SK-N-SH (cell line): ENCODE data around the gene ZNF90. TPM values are rescaled to one million over a fixed set of nuclear protein-coding genes. Genes with fewer than 3 reads are reported as not detected.
"Not testable (repeated sequence)": the region's sequence is repeated elsewhere in the genome, so short reads cannot be mapped to it uniquely, and the experiment has no call there.

Experiments
- CTCF ChIA-PET: fragments of 300-600, 350-600 bp; formaldehyde crosslinking; extraction: SDS; loops from one replicate; lab custom pipeline; 2021; lab: Yijun Ruan, JAX
- POLR2A ChIA-PET: fragments of 350-600 bp; sonication (Branson Sonifier 250); formaldehyde crosslinking; extraction: SDS; loops from one replicate; lab custom pipeline; 2020; ENCODE audit warnings: antibody characterized with exemption, inconsistent platforms; lab: Yijun Ruan, JAX
- DNase-seq: peaks from one replicate; pipeline ENCODE4 v3.0.0; 2012
- H2AFZ ChIP-seq: fragments of 200-600 bp; sonication (generic); 2 replicates; pipeline ENCODE4 v1.8.1; 2016; ENCODE audit warnings: antibody characterized with exemption, mild to moderate bottlenecking, low read depth
- H3F3A ChIP-seq: fragments of 200-600 bp; sonication (generic); replicated peaks from 2 replicates; pipeline ENCODE3; 2016; ENCODE audit warnings: antibody characterized with exemption, mild to moderate bottlenecking; ENCODE audit not compliant: insufficient read depth
- H3K27ac ChIP-seq, 2 experiments: fragments of 200-500 bp in 1 of 2; fragments of 200-600 bp in 1 of 2; sonication (Bioruptor generic) in 1 of 2; sonication (generic), shearing (Covaris generic) in 1 of 2; 2 replicates each; pipeline versions ENCODE4 v1.5.1 to v1.6.1; 2014 to 2016; ENCODE audit warnings: low read depth in 2 of 2, inconsistent platforms in 1 of 2, low read length in 1 of 2, mild to moderate bottlenecking in 1 of 2, mixed read lengths in 1 of 2
- H3K27me3 ChIP-seq: fragments of 200-600 bp; sonication (generic), shearing (Covaris generic); 2 replicates; pipeline ENCODE4 v1.6.1; 2016; ENCODE audit warnings: mixed run types; ENCODE audit not compliant: insufficient read depth
- H3K36me3 ChIP-seq, 2 experiments: fragments of 200-500 bp in 1 of 2; fragments of 200-600 bp in 1 of 2; sonication (Bioruptor generic) in 1 of 2; sonication (generic) in 1 of 2; replicated peaks in 1 of 2; 2 replicates each; pipeline versions ENCODE3 to v1.5.1; 2014 to 2016; ENCODE audit warnings: low read length in 1 of 2, mild to moderate bottlenecking in 1 of 2; ENCODE audit not compliant: insufficient read depth in 2 of 2, control insufficient read depth in 1 of 2
- H3K4me1 ChIP-seq, 2 experiments: fragments of 200-500 bp in 1 of 2; fragments of 200-600 bp in 1 of 2; sonication (Bioruptor generic) in 1 of 2; sonication (generic), shearing (Covaris generic) in 1 of 2; 2 replicates each; pipeline versions ENCODE4 v1.5.1 to v1.6.1; 2014 to 2016; ENCODE audit warnings: low read depth in 1 of 2, low read length in 1 of 2, mixed run types in 1 of 2; ENCODE audit not compliant: insufficient read depth in 2 of 2, control insufficient read depth in 1 of 2
- H3K4me2 ChIP-seq: fragments of 200-600 bp; sonication (generic), shearing (Covaris generic); 2 replicates; pipeline ENCODE4 v1.6.1; 2017; ENCODE audit warnings: mixed run types
- H3K4me3 ChIP-seq, 2 experiments: fragments of 200-500 bp in 1 of 2; fragments of 200-600 bp in 1 of 2; sonication (Bioruptor generic) in 1 of 2; sonication (generic), shearing (Covaris generic) in 1 of 2; 2 replicates each; pipeline versions ENCODE4 v1.5.1 to v1.8.1; 2014 to 2016; ENCODE audit warnings: low read depth in 2 of 2, inconsistent platforms in 1 of 2, low read length in 1 of 2, mild to moderate bottlenecking in 1 of 2, mixed read lengths in 1 of 2, moderate library complexity in 1 of 2
- H3K79me2 ChIP-seq: fragments of 200-600 bp; sonication (generic); 2 replicates; pipeline ENCODE4 v1.8.1; 2017; ENCODE audit warnings: mild to moderate bottlenecking; ENCODE audit not compliant: insufficient read depth
- H3K9ac ChIP-seq: fragments of 200-600 bp; sonication (generic); 2 replicates; pipeline ENCODE4 v1.6.1; 2017; ENCODE audit warnings: mixed run types
- H3K9me2 ChIP-seq: fragments of 200-600 bp; sonication (generic); 2 replicates; pipeline ENCODE4 v1.6.1; 2017; ENCODE audit warnings: mixed run types
- H3K9me3 ChIP-seq: fragments of 200-600 bp; sonication (generic); 2 replicates; pipeline ENCODE4 v1.6.1; 2017; ENCODE audit warnings: mixed run types, mild to moderate bottlenecking, moderate library complexity
- H4K20me1 ChIP-seq: fragments of 200-600 bp; sonication (generic); 2 replicates; pipeline ENCODE4 v1.6.1; 2017; ENCODE audit warnings: mild to moderate bottlenecking, mixed run types; ENCODE audit not compliant: insufficient read depth
- FOSL2 ChIP-seq: IDR thresholded peaks from 2 replicates; pipeline ENCODE4 v1.4.0; 2012; ENCODE audit warnings: low read depth, mild to moderate bottlenecking, moderate library complexity, borderline replicate concordance
- FOXJ3 ChIP-seq: sonication (generic); formaldehyde crosslinking; IDR thresholded peaks from 2 replicates; pipeline ENCODE4 v1.5.1; 2020; ENCODE audit warnings: mild to moderate bottlenecking, missing genetic modification reagents
- GABPA ChIP-seq: IDR thresholded peaks from 2 replicates; pipeline ENCODE4 v1.4.0; 2012; ENCODE audit warnings: low read depth, mild to moderate bottlenecking
- NFIC ChIP-seq: IDR thresholded peaks from 2 replicates; pipeline ENCODE4 v1.4.0; 2012; ENCODE audit warnings: borderline replicate concordance
- POLR2AphosphoS5 ChIP-seq: IDR thresholded peaks from 2 replicates; pipeline ENCODE4 v1.6.1; 2012; ENCODE audit warnings: low read depth, low read length
- RCOR1 ChIP-seq: fragments of 150-350 bp; IDR thresholded peaks from 2 replicates; pipeline ENCODE4 v1.6.1; 2017; ENCODE audit warnings: antibody characterized with exemption, low read length
- RXRA ChIP-seq: IDR thresholded peaks from 2 replicates; pipeline ENCODE4 v1.4.0; 2012; ENCODE audit warnings: low read depth, mild to moderate bottlenecking, borderline replicate concordance
- TAF1 ChIP-seq: IDR thresholded peaks from 2 replicates; pipeline ENCODE4 v1.6.1; 2012; ENCODE audit warnings: low read depth, mild to moderate bottlenecking, low read length, moderate library complexity, borderline replicate concordance
- WGBS: methylation state at CpG from one replicate; pipeline ENCODE4 v1.1.6; 2017; ENCODE audit warnings: low lambda C conversion rate; 5-methylcytosine and 5-hydroxymethylcytosine counted together
- polyA plus RNA-seq, 3 experiments: library from polyadenylated mRNA; depleted of rRNA; stranded (reverse); fragments of >200 nt; gene quantifications; 2 replicates each; pipeline ENCODE4 v1.2.3, GENCODE V29; 2012
- TF ChIP-seq, protein P1 (sequence below): fragments of 200-600 bp; sonication (generic); IDR thresholded peaks from 2 replicates; pipeline ENCODE4 v1.6.1; 2017; ENCODE audit warnings: antibody characterized with exemption, mild to moderate bottlenecking, moderate library complexity
- TF ChIP-seq, protein P2 (sequence below): IDR thresholded peaks from 2 replicates; pipeline ENCODE4 v1.6.1; 2012; ENCODE audit warnings: mild to moderate bottlenecking, low read depth, low read length, moderate library complexity
- TF ChIP-seq, protein P3 (sequence below): fragments of 150-350 bp; IDR thresholded peaks from 2 replicates; pipeline ENCODE4 v1.6.1; 2016; ENCODE audit warnings: mild to moderate bottlenecking, low read depth, low read length
- TF ChIP-seq, protein P4 (sequence below): IDR thresholded peaks from 2 replicates; pipeline ENCODE4 v1.4.0; 2012; ENCODE audit warnings: low read depth, borderline replicate concordance

Gene ZNF90
- polyA plus RNA-seq, 1 of the 3 experiments (the other 2 are of a cell fraction), result 1.4 TPM

DNA sequence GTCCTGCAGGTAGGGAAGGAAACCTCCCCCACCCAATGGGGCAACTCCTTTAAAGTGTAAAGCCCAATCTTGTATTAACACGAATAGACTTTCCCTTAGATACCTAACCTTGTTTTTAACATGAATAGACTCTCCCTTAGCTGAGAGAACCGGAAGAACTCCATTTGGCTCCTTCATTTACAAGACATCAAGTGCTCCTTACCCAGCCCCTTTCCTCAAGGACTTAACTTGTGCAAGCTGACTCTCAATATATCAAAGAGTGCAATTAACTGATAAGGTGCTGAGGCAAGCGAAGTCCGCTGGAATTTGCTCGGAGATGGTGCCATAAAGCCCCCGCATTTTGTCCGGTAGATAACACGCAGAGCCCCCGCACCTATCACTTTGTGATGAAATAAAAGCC lies 9.9 kb upstream of the ZNF90 start:
- H3K27ac ChIP-seq, result no peak overlapping the region

DNA sequence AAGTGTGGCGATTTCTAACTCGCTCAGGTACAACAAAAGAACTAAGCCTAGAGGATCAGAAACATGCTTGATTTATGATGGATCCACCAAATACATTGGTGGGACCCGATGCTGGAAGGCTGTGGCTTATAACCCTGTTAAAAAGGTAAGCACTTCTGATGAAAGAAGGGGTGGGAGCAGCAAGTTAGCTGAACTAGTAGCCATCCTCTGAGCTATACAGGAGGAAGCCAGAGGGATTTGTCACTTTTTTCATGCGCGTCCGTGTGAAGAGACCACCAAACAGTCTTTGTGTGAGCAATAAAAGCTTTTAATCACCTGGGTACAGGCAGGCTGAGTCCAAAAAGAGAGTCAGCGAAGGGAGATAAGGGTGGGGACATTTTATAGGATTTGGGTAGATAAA lies 9.2 kb upstream of the ZNF90 start:
- H3K4me2 ChIP-seq, H3K27me3 ChIP-seq, H3K9ac ChIP-seq, H3K4me1 ChIP-seq, H3K4me3 ChIP-seq, H3F3A ChIP-seq, H2AFZ ChIP-seq, H3K27ac ChIP-seq, H3K36me3 ChIP-seq, H3K9me3 ChIP-seq, DNase-seq, H3K9me2 ChIP-seq, H3K79me2 ChIP-seq, H4K20me1 ChIP-seq, POLR2A ChIA-PET: not testable (repeated sequence)
- CTCF ChIA-PET, result interaction anchor here (1.5 kb wide), 1 partner anchor 7 kb away, joined by 4 read pairs; no protein-coding TSS in a partner anchor
- 54% methylated on average over 7 of the region's 7 CpGs for WGBS

More for the DNA sequence above, 9.9 kb upstream of the ZNF90 start:
- Histone ChIP-seq H3K79me2 (no peaks in the 10 kb centered on the region), H3K9me2 (no peaks in the 10 kb centered on the region), H3K4me3 (no peak overlapping the region), H2AFZ (no peak overlapping the region), H3K9me3 (no peaks in the 10 kb centered on the region), H3K4me2 (no peak overlapping the region), H3F3A (no peaks in the 10 kb centered on the region), H3K4me1 (no peaks in the 10 kb centered on the region), H3K27me3 (no peaks in the 10 kb centered on the region), H3K9ac (no peak overlapping the region), H4K20me1 (no peaks in the 10 kb centered on the region), H3K36me3 (no peaks in the 10 kb centered on the region)
- TF ChIP-seq RCOR1 (no peak), FOSL2 (no peak), FOXJ3 (no peak), POLR2AphosphoS5 (no peak), TAF1 (no peak), NFIC (no peak), RXRA (no peak), GABPA (no peak)
- TF ChIP-seq, protein P1, sequence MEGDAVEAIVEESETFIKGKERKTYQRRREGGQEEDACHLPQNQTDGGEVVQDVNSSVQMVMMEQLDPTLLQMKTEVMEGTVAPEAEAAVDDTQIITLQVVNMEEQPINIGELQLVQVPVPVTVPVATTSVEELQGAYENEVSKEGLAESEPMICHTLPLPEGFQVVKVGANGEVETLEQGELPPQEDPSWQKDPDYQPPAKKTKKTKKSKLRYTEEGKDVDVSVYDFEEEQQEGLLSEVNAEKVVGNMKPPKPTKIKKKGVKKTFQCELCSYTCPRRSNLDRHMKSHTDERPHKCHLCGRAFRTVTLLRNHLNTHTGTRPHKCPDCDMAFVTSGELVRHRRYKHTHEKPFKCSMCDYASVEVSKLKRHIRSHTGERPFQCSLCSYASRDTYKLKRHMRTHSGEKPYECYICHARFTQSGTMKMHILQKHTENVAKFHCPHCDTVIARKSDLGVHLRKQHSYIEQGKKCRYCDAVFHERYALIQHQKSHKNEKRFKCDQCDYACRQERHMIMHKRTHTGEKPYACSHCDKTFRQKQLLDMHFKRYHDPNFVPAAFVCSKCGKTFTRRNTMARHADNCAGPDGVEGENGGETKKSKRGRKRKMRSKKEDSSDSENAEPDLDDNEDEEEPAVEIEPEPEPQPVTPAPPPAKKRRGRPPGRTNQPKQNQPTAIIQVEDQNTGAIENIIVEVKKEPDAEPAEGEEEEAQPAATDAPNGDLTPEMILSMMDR, result no peak
- TF ChIP-seq, protein P2, sequence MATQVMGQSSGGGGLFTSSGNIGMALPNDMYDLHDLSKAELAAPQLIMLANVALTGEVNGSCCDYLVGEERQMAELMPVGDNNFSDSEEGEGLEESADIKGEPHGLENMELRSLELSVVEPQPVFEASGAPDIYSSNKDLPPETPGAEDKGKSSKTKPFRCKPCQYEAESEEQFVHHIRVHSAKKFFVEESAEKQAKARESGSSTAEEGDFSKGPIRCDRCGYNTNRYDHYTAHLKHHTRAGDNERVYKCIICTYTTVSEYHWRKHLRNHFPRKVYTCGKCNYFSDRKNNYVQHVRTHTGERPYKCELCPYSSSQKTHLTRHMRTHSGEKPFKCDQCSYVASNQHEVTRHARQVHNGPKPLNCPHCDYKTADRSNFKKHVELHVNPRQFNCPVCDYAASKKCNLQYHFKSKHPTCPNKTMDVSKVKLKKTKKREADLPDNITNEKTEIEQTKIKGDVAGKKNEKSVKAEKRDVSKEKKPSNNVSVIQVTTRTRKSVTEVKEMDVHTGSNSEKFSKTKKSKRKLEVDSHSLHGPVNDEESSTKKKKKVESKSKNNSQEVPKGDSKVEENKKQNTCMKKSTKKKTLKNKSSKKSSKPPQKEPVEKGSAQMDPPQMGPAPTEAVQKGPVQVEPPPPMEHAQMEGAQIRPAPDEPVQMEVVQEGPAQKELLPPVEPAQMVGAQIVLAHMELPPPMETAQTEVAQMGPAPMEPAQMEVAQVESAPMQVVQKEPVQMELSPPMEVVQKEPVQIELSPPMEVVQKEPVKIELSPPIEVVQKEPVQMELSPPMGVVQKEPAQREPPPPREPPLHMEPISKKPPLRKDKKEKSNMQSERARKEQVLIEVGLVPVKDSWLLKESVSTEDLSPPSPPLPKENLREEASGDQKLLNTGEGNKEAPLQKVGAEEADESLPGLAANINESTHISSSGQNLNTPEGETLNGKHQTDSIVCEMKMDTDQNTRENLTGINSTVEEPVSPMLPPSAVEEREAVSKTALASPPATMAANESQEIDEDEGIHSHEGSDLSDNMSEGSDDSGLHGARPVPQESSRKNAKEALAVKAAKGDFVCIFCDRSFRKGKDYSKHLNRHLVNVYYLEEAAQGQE, result no peak
- TF ChIP-seq, protein P3, sequence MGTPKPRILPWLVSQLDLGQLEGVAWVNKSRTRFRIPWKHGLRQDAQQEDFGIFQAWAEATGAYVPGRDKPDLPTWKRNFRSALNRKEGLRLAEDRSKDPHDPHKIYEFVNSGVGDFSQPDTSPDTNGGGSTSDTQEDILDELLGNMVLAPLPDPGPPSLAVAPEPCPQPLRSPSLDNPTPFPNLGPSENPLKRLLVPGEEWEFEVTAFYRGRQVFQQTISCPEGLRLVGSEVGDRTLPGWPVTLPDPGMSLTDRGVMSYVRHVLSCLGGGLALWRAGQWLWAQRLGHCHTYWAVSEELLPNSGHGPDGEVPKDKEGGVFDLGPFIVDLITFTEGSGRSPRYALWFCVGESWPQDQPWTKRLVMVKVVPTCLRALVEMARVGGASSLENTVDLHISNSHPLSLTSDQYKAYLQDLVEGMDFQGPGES, result no peak
- TF ChIP-seq, protein P4, sequence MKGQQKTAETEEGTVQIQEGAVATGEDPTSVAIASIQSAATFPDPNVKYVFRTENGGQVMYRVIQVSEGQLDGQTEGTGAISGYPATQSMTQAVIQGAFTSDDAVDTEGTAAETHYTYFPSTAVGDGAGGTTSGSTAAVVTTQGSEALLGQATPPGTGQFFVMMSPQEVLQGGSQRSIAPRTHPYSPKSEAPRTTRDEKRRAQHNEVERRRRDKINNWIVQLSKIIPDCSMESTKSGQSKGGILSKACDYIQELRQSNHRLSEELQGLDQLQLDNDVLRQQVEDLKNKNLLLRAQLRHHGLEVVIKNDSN, result no peak
- no peak for DNase-seq
- ChIA-PET CTCF (interaction anchor here (1.3 to 1.5 kb wide), 2 partner anchors 8 to 535 kb away, joined by 3 to 4 read pairs; no protein-coding TSS in a partner anchor), POLR2A (no interaction called here)
- WGBS, result 67% methylated on average over 9 of the region's 9 CpGs
